Keratinocyte (primary cell): ENCODE measurements around the gene RNF121.

Source experiments
- CTCF ChIP-seq, 3 experiments: IDR thresholded peaks in 1 of 3; conservative IDR thresholded peaks in 1 of 3; optimal IDR thresholded peaks in 1 of 3; 2 replicates in 2 of 3; 3 replicates in 1 of 3; pipeline versions ENCODE3 to v1.5.1; 2011; ENCODE audit warnings: low read length in 3 of 3, mild to moderate bottlenecking in 3 of 3, moderate library complexity in 2 of 3, control low read depth in 1 of 3, inconsistent platforms in 1 of 3; ENCODE audit not compliant: insufficient read depth in 2 of 3; ENCODE audit errors: extremely low read depth in 1 of 3
- EZH2 ChIP-seq: IDR thresholded peaks from one replicate; pipeline ENCODE4 v1.6.1; 2012; ENCODE audit warnings: inconsistent platforms, mild to moderate bottlenecking, low read length, moderate library complexity

- TF ChIP-seq CTCF (optimal IDR thresholded peaks at IDR 0.05 in 1 of 3, IDR thresholded peaks at IDR 0.05 in 1 of 3, conservative IDR thresholded peaks at IDR 0.05 in 1 of 3; ENCODE audit: extremely low read depth in 1 of 3, insufficient read depth in 2 of 3, low read length in 3 of 3) (no peak), EZH2 (no peak)
Measured at GRCh38 chr11:71914617-71915189, 14.1 kb upstream of the RNF121 start.
